ENCODE measurements around the gene LOXL3.

DNA sequence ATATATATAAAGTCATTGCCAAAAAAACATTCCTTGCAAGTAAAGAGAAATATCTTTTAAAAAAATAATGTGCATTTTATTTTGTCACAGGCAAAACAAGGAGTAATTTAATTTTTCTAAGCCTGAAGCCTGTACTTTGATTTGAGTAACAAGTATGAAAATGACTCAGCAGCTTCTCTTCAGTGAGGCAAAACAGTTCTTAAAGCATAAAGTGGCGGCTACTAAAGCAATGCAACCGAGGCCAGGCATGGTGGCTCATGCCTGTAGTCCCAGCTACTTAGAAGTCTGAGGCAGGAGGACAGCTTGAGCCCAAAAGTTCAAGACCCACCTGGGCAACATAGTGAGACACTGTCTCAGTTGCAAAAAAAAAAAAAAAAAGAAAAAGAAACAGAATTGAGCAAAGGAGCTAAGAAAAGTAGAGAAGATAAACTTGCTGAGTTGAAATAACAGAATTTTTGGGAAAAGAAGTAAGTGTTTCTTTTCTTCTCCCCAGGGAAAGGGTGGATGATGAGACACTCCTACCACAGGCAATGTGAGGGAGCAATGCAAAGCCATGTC, 30.4 kb upstream of the LOXL3 start:
- no peak for TF ChIP-seq POLR2AphosphoS5 (IDR thresholded peaks at IDR 0.05; ENCODE audit: low read depth, low read length)
- TF ChIP-seq, protein P1, sequence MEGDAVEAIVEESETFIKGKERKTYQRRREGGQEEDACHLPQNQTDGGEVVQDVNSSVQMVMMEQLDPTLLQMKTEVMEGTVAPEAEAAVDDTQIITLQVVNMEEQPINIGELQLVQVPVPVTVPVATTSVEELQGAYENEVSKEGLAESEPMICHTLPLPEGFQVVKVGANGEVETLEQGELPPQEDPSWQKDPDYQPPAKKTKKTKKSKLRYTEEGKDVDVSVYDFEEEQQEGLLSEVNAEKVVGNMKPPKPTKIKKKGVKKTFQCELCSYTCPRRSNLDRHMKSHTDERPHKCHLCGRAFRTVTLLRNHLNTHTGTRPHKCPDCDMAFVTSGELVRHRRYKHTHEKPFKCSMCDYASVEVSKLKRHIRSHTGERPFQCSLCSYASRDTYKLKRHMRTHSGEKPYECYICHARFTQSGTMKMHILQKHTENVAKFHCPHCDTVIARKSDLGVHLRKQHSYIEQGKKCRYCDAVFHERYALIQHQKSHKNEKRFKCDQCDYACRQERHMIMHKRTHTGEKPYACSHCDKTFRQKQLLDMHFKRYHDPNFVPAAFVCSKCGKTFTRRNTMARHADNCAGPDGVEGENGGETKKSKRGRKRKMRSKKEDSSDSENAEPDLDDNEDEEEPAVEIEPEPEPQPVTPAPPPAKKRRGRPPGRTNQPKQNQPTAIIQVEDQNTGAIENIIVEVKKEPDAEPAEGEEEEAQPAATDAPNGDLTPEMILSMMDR (IDR thresholded peaks at IDR 0.05): no peak
- TF ChIP-seq EP300 (IDR thresholded peaks at IDR 0.05; ENCODE audit: borderline replicate concordance in 1 of 2, low read depth in 1 of 2, low read length in 1 of 2): no peak
- no peak for TF ChIP-seq FOXJ3 (CRISPR knock-in tag; IDR thresholded peaks at IDR 0.05)
- TF ChIP-seq, protein P2, sequence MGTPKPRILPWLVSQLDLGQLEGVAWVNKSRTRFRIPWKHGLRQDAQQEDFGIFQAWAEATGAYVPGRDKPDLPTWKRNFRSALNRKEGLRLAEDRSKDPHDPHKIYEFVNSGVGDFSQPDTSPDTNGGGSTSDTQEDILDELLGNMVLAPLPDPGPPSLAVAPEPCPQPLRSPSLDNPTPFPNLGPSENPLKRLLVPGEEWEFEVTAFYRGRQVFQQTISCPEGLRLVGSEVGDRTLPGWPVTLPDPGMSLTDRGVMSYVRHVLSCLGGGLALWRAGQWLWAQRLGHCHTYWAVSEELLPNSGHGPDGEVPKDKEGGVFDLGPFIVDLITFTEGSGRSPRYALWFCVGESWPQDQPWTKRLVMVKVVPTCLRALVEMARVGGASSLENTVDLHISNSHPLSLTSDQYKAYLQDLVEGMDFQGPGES (IDR thresholded peaks at IDR 0.05; ENCODE audit: low read depth, low read length): no peak
- no peak for TF ChIP-seq GABPA (IDR thresholded peaks at IDR 0.05; ENCODE audit: low read depth)
- TF ChIP-seq, protein P3, sequence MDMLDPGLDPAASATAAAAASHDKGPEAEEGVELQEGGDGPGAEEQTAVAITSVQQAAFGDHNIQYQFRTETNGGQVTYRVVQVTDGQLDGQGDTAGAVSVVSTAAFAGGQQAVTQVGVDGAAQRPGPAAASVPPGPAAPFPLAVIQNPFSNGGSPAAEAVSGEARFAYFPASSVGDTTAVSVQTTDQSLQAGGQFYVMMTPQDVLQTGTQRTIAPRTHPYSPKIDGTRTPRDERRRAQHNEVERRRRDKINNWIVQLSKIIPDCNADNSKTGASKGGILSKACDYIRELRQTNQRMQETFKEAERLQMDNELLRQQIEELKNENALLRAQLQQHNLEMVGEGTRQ (IDR thresholded peaks at IDR 0.05; ENCODE audit: borderline replicate concordance, low read depth, low read length): no peak
- TF ChIP-seq CHD2 (IDR thresholded peaks at IDR 0.05; ENCODE audit: low read length, partially characterized antibody): no peak
